NOMO-1 treated with dmso at 0.1 percent for 144 hours (cell line): ENCODE results near the gene MTHFSD.

Experiments used
- DNase-seq: peaks from one replicate; lab custom pipeline; 2025; ENCODE audit not compliant: unreplicated experiment; lab: John Stamatoyannopoulos, UW

The MTHFSD gene

GRCh38 chr16:86494039-86494564 lies 60.9 kb downstream of the MTHFSD start:
- DNase-seq, result no peak

- DNase-seq, result no peak
Measured at GRCh38 chr16:86492961-86493629, 61.9 kb downstream of the MTHFSD start.

- no peak for DNase-seq
Measured at GRCh38 chr16:86492267-86492960, 62.6 kb downstream of the MTHFSD start.

GRCh38 chr16:86491640-86492023 lies 63.4 kb downstream of the MTHFSD start:
- no peak for DNase-seq

GRCh38 chr16:86490859-86491639 lies 64.0 kb downstream of the MTHFSD start:
- DNase-seq, result no peak

GRCh38 chr16:86485746-86486145 lies 69.3 kb downstream of the MTHFSD start:
- DNase-seq, result no peak

- no peak for DNase-seq
Measured at GRCh38 chr16:86484240-86484639, 70.8 kb downstream of the MTHFSD start.

- no peak for DNase-seq
Measured at GRCh38 chr16:86481607-86482006, 73.4 kb downstream of the MTHFSD start.

GRCh38 chr16:86480444-86480843 lies 74.6 kb downstream of the MTHFSD start:
- no peak for DNase-seq
